ENCODE data around the gene DLG2.

The DLG2 gene

DNA sequence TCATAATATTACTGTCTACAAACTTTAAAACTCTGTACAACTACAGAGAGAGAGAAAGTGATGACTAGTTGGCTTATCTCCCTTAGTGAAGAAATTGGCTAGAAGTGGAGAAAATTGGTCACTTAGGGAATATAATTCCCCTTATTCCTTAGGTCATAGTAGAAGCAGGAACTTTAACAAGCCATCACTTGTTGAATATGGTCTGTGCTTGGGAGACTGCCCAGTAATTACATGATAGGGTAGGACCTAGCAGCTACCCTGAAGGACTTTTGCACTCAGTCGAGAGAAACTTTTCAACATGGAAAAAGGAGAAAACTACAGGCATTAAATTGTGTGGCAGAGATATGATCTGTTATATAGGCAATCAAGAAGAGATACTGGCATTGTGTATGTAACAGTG lies 1764.5 kb downstream of the DLG2 start:
- TF ChIP-seq CTCF (IDR thresholded peaks at IDR 0.05; ENCODE audit: control insufficient read depth, extremely low read depth, insufficient read depth) = no peak

GRCh38 chr11:83862033-83862432 lies 1765.1 kb downstream of the DLG2 start:
- DNase-seq (ENCODE audit: low read depth) = no peak
- H3K4me3 ChIP-seq (ENCODE audit: low read depth, low read length) = no peak overlapping the region
- no peak for TF ChIP-seq CTCF (IDR thresholded peaks at IDR 0.05; ENCODE audit: control insufficient read depth, extremely low read depth, insufficient read depth)

More for the DNA sequence above, 1764.5 kb downstream of the DLG2 start:
- H3K4me3 ChIP-seq (ENCODE audit: low read depth, low read length) = no peak overlapping the region
- no peak for DNase-seq (ENCODE audit: low read depth)

DNA sequence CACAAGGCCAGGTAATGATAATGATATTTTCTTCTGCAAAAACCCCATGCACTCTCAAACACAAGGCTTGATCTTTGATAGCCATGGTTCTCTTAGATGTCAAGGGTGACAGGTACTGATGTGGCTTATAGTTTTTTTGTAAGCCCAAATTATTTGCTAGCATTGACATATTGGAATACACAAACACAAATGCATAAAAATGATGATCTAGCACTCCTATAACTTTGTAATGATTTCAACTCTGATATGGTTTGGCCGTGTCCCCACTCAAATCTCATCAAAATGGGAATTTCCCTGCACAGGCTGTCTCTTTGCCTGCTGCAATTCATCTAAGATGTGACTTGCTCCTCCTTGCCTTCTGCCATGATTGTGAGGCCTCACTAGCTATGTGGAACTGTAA lies 1768.5 kb downstream of the DLG2 start:
- TF ChIP-seq CTCF (IDR thresholded peaks at IDR 0.05; ENCODE audit: control insufficient read depth, extremely low read depth, insufficient read depth) = no peak
- DNase-seq (ENCODE audit: low read depth) = no peak
- H3K4me3 ChIP-seq (ENCODE audit: low read depth, low read length) = no peak overlapping the region

DNA sequence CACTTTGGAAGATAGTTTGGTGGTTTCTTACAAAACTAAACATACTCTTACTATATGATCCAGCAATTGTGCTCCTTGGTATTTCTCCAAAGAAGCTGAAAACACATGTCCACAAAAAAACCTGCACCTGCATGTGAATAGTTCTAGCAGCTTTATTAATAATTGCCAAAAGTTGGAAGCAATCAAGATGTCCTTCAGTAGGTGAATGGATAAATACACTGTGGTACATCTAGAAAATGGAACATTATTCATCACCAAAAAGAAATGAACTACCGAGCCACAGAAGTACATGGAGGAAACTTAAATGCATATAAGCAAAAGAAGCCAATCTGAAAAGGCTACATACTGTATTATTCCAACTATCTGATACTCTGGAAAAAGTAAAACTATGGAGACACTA lies 1771.9 kb downstream of the DLG2 start:
- DNase-seq (ENCODE audit: low read depth) = no peak
- TF ChIP-seq CTCF (IDR thresholded peaks at IDR 0.05; ENCODE audit: control insufficient read depth, extremely low read depth, insufficient read depth) = no peak
- no peak overlapping the region for H3K4me3 ChIP-seq (ENCODE audit: low read depth, low read length)

- no peak for DNase-seq (ENCODE audit: low read depth)
- no peak for TF ChIP-seq CTCF (IDR thresholded peaks at IDR 0.05; ENCODE audit: control insufficient read depth, extremely low read depth, insufficient read depth)
- H3K4me3 ChIP-seq (ENCODE audit: low read depth, low read length) = no peak overlapping the region
Measured at GRCh38 chr11:83852775-83853442, 1774.2 kb downstream of the DLG2 start.

GRCh38 chr11:83852012-83852411 lies 1775.1 kb downstream of the DLG2 start:
- no peak for TF ChIP-seq CTCF (IDR thresholded peaks at IDR 0.05; ENCODE audit: control insufficient read depth, extremely low read depth, insufficient read depth)
- H3K4me3 ChIP-seq (ENCODE audit: low read depth, low read length) = no peak overlapping the region
- no peak for DNase-seq (ENCODE audit: low read depth)

DNA sequence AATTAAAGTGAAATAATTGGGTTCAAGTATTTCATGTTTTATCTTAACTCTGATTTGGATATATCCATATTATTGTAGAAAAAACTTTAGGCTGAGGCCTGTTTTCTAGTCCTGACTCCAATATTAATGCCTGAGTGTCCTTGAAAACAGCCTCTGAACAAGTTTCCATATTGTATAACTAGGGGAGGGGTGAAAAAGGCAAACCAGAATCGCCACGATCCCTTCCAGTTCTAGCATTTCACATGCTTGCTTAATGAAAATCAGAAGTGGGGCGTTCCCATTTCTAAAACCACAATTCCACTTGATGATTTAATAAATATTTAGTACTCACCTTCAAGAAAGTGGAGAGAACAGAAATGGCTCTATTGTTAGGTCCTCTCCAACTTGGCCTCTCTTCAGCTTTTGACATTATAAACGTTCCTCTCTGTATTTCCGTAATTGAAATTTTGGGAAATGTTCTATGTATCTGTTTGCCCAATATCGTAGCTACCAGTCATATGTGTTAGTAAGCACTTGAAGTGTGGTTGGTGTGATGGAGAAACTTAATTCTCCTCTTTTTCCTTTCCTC lies 1779.6 kb downstream of the DLG2 start:
- DNase-seq (ENCODE audit: low read depth) = no peak
- TF ChIP-seq CTCF (IDR thresholded peaks at IDR 0.05; ENCODE audit: control insufficient read depth, extremely low read depth, insufficient read depth) = no peak
- no peak overlapping the region for H3K4me3 ChIP-seq (ENCODE audit: low read depth, low read length)
